GM13976 (cell line): ENCODE measurements around the gene PICALM.

Experiments used
- DNase-seq: peaks from one replicate; pipeline ENCODE4 v3.0.0; 2012; ENCODE audit warnings: low spot score
- in situ Hi-C: fragments of 300-500 bp; cut with MboI; formaldehyde crosslinking; loops from one replicate; pipeline ENCODE4 v1.12.0; 2022; ENCODE audit warnings: low sequenced_read_pairs, mixed read lengths, inconsistent platforms; ENCODE audit not compliant: unreplicated experiment
- TF ChIP-seq, protein P1 (sequence below): IDR thresholded peaks from 2 replicates; pipeline ENCODE4 v1.5.1; 2012; ENCODE audit warnings: borderline replicate concordance, mild to moderate bottlenecking; ENCODE audit not compliant: insufficient read depth; ENCODE audit errors: extremely low read depth, missing control alignments, control extremely low read depth

The PICALM gene

DNA sequence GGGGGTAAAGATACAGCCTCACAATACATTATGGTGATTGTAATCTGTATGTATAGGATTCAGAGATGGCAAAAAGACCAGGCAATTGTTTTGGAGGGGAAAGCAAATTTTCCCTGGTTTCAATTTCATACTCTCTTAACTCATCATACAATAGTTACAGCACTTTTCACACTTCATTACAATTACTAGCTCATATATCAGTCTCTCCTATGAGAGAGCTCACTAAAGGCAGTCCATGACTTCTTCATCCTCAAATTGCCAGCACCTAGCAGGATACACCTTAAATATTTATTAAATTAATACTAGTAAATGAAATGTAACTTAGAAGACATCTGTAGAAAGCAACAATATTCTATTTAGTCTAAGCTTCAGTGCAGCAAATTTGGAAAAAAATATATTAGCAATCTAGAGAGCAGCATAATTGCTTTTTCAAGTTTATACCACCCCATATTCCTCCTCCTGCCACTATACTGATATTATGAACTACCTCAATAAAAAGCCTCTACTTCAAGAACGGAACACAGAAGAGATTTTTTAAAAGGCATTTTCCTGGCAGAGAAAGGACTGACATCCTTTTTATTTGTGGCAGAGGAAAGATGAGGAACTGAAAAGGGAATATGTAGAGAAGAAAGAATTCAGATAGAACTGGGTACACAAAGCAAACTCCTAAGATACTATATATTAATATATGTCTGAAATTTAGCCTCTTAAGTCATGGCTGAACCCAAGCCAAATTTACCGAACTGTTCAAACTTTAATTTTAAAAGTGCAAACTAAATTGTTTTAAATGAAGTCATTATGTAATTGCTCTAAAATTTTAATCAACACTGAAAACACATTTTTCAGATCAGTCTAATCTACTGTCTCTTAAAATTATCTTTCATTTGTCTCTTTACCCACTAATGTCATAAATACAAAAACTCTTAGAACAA, 27.7 kb downstream of the PICALM start:
- TF ChIP-seq, protein P1, sequence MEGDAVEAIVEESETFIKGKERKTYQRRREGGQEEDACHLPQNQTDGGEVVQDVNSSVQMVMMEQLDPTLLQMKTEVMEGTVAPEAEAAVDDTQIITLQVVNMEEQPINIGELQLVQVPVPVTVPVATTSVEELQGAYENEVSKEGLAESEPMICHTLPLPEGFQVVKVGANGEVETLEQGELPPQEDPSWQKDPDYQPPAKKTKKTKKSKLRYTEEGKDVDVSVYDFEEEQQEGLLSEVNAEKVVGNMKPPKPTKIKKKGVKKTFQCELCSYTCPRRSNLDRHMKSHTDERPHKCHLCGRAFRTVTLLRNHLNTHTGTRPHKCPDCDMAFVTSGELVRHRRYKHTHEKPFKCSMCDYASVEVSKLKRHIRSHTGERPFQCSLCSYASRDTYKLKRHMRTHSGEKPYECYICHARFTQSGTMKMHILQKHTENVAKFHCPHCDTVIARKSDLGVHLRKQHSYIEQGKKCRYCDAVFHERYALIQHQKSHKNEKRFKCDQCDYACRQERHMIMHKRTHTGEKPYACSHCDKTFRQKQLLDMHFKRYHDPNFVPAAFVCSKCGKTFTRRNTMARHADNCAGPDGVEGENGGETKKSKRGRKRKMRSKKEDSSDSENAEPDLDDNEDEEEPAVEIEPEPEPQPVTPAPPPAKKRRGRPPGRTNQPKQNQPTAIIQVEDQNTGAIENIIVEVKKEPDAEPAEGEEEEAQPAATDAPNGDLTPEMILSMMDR: no peak
- in situ Hi-C loops: loop anchor here (10.0 kb wide), 1 partner anchor 154 kb away; no protein-coding TSS in a partner anchor
- DNase-seq: no peak

DNA sequence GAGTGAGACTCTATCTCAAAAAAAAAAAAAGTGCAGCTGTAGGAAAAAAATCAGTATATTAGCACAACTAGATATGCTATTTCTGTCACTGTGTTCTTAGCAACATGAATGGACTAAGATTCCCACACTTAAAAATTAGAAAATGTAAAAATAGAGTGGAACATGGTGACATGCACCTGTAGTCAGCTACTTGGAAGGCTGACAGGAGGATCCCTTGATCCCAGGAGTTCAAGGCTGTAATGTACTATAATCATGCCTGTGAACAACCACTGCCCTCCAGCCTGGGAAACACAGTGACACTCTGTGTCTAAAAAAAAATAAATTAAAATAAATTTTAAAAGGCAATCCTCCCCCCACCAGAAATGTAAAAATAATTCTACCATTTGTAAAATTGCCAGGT, 29.8 kb downstream of the PICALM start:
- DNase-seq: no peak
- in situ Hi-C loops: no loop called here
- TF ChIP-seq, protein P1: no peak

DNA sequence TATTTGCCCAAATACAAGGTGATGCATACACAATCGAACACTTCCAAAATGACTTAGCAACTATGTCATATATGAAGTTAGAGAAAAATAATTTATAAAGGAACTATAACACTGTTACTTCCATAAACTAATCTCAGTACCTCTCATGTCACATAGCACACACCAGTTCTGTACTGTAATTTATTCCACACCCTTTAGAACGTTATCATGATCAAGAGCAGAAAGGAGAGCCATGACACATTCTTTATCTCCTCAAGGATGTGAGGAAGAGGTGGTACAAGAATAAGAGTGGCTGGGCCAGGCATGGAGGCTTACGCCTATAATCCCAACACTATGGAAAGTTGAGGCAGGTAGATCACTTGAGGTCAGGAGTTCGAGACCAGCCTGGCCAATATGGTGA, 31.1 kb downstream of the PICALM start:
- in situ Hi-C loops: no loop called here
- DNase-seq: no peak
- TF ChIP-seq, protein P1: no peak

DNA sequence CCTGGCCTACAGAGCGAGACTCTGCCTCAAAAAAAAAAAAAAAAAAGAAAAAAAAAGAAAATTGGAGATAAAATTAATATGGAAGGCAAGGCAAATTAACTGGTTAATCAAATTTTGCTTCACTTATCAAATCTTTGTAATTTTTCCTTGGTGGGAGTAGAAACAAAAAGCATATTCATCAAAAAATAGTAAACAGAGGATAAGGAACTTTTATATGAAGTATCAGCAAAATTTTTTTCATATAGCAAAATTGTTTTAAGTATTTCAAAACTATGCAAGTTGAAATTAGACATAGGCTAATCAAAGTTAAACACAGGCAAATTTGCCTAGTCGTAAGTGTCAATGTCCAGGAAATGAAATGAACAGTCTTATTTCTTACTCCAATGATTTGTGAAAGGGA, 33.0 kb downstream of the PICALM start:
- TF ChIP-seq, protein P1: no peak
- in situ Hi-C loops: no loop called here
- DNase-seq: no peak

DNA sequence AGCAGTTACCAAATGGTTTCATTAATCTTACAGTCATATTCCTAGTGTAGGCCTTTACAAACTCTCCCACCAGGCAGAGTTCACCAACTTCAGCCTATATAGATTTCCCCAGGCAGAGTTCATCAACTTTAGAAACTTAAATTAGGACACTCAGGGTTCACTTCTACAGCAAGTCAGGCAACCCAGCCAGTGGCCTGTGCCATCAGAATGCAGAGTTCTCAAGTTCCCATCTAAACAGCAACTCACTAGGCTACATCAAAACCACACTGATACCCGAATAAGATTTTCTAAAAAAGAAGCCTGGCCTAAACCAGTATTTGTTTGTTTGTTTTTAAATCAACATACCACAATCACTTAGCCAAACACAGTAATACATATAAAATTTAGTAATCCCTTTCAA, 33.7 kb downstream of the PICALM start:
- no peak for DNase-seq
- in situ Hi-C loops: no loop called here
- TF ChIP-seq, protein P1: no peak

DNA sequence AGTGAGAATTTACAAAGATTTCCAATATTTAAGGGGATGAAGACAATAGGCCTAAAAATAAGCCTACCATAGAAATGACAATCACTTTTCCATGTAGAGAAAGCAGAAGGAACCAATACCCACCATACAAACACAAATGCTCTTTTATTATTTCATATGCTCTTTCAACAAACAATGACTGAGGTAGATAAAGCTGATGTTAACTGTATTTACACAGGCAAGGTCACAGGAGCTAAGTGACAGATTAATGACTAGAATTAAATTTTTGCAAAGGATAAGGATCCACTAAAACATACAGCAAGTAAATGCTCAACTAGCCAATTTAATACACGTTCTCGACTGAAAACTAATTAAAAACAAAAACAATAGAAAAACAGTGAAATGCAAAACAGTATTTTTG, 34.2 kb downstream of the PICALM start:
- in situ Hi-C loops: no loop called here
- no peak for DNase-seq
- TF ChIP-seq, protein P1: no peak
